Middle frontal gyrus (tissue), 1 donor: Measurements from ENCODE around the gene S100P.
"Not testable (repeated sequence)": the region's sequence is repeated elsewhere in the genome, so short reads cannot be mapped to it uniquely, and the experiment has no call there.

Source experiments
- DNase-seq: peaks from one replicate; pipeline ENCODE4 v3.0.0-alpha.2; 2015; ENCODE audit warnings: low spot score; ENCODE audit errors: extremely low spot score

S100P gene

DNA sequence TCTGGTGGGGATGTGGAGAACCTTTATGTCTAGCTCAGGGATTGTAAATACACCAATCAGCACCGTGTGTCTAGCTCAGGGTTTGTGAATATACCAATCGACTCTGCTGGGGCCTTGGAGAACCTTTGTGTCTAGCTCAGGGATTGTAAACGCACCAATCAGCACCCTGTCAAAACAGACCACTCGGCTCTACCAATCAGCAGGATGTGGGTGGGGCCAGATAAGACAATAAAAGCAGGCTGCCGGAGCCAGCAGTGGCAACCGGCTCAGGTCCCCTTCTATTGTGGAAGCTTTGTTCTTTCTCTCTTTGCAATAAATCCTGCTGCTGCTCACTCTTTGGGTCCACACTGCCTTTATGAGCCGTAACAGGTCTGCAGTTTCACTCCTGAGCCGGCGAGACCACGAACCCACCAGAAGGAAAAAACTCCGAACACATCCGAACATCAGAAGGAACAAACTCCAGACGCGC lies 20.5 kb upstream of the S100P start:
- DNase-seq = not testable (repeated sequence)

DNA sequence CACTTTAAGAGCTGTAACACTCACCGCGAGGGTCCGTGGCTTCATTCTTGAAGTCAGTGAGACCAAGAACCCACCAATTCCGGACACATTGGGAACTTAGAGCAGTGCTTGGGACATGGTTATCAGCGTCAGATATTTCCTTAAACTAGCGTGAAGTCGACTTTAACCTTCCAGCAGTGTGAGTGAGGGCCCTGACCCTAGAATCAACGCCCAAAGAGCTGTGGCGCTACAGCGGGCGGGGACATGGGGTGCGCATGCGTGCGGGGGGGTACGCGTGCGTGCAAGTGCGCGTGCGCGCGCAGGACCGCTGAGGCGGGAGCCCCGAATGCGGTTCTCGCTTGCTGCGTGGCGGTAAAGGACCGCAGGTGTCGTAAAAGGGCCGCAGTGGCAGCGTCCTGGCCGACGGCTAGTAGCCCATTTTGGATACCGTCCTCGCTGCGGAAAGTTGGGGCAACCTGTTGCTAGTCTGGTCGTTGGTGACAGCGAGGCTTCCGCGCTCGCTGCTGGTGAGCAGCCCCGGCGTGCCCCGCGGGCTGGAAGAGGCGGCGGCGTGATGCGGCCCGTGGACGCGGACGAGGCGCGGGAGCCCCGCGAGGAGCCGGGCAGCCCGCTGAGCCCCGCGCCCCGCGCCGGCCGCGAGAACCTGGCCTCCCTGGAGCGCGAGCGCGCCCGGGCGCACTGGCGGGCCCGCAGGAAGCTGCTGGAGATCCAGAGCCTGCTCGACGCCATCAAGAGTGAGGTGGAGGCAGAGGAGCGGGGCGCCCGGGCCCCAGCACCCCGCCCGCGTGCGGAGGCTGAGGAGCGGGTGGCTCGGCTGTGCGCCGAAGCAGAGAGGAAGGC lies 19.8 kb upstream of the S100P start:
- peak; percentile 92 for DNase-seq

DNA sequence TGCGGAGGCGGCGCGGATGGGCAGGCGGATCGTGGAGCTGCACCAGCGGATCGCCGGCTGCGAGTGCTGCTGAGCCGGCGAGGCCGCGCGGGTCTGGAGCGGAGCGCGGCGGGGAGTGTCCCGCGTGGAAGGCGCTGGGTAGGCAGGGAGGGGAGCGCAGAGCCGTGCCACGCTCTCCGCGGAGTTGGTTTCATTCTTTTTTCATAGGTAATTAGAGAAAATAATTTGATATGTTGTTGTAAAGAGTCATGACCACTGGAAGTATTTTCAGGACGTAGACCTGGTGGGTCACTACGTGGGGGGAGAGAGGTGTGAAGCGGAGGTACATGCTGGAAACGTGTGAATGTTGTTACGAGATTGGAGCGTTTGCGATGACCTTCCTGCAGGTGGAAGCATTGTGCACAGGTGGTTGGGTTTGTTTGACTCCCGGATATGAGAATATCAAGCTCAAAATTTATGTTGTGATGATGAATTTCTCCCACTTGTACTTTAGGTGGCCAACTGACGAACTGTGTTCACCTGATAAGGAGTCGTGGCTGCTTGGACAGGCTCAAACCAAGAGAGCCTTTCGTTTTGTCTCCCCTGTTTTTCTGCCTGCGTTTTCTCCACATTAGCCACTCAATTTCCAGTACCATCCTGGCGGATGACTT lies 19.1 kb upstream of the S100P start:
- no peak for DNase-seq

DNA sequence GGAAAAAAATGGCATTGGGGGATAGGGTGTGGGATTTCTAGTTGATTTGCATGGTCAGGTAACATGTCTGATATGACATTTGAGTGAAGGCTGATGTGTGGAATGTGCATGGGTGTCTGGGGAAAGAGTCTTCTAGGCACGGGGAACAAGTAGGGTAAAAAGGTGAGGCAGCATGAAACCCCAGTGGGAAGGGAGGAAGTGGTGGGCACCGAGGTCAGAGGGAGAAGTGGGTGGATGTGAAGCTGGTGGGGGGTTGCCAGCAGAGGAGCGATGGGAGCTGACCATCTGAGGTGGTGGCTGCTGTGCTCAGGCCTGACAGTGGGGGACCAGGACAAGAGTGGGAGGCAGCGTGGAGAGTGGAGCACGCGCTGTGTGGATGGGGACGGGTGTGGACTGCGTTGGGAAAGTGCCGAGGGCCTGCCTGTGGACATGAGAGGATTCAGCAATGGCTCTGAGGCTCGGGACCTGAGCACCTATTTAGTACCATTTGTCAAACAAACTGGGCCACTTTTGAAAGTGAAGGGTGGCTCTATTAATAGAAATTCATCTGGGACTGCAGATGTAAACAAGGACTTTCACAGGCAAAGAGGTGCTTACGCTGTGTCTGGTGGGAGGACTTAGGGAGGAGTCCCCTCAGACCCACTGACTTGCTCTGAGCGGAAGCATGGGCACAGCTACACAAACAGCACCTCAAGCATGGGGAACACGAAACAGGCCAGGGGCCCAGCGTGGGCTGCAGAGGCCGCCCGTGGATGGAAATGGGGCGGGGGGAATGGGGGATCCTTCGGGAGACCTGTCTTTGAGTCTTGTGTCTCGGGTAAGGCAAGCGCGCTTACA lies 16.7 kb upstream of the S100P start:
- DNase-seq = no peak

DNA sequence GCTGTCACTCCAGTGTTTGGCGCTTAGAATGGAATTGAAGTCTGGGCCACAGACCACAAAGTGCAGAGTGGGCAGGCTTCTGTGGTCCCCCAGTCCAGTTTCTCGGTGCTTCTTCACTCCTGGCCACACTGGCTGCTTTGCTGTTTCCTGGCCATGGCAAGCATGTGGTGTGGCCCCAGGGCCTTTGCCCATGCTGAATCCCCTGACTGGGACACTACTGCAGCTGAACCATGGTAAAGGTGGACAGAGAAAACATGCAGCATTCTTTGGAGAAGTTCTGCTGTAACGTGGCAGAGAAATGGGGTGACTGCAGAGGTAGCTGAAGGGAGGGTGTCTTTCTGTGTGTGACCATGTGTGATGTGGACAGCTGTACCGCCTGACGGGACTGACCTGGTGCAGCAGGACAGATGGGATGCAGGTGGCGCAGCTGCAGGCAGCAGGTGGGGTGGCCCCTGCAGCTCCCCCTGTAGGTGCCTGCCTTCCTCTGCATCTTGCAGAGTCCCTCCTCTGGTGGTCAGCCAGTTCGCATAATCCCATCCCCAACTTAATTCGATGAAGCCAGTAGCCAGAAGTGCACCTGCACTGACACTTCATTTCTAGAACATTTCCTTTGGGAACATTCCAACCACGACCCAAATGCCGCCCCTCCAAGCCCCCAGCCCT lies 13.2 kb upstream of the S100P start:
- DNase-seq = no peak

DNA sequence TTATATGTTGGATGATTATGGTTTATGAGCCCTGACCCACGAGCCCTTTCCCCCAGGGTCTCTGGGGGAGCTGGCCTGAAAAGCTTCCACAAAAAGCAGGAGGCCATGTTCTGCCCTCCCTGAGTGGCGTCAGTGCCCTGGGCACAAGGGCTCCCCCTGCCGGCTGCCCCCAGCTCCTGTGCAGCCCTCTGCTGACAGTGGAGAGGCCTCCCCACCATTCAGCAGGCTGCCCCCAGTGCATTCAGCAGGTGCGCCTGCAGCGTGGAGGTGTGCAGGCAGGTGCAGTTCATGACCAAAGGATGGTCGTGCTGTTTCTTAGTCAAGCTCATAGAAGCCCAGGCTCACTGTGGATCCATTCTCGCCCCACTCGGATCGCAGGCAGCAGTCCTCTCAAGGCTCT lies 12.5 kb upstream of the S100P start:
- DNase-seq = no peak

DNA sequence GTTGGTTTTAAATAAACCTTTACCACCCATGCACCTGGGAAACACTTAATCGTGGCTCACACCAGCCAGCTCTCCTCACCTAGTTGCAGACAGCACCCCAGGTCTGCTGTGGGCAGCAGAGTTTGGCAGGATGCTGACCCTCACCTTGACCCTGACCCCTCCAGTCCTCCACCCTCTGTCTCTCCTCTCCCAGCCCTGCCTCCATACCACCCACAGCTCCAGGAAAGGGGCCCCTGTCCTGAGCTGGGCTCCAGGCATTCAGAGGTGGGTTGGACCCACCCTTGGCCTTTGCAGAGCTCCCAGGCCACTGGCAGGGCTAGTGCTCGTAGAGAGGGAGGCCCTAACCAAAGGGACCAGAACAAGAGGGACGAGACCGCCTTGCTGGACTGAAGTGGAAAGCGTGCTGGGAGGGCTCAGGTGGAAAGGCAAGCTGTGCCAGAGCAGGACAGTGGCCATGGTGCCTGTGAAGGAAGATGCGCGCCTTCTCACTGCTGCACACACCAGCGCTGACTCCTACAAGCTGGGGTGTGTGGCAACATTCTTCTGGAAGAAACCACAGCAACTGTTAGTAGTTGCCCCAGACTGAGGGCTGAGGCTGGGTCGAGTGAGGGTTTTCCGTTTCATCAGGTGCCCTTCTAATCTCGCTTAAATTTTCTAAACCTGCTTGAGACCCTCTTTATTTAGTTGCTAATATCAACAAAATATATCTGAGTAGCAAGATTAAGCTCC lies 10.7 kb upstream of the S100P start:
- DNase-seq = no peak

DNA sequence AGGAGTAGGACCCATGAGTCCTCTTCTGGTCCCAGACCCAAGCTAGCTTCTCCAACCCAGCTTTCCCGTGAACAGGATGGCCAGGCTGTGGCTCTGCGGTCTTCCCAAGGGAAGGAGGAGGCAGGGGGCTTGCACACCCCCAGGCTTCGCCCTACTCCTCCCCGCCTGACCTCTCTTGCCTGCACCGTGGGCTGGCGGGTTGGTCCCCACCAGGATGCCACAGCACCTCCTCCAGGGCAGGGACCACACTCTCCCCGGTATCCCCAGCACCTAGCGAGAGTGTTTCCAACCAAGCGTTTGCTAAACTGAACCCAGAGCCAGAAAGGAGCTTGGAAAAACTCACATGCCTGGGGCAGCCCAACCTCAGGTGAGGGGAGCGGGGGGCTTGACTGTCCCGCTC lies 9.0 kb upstream of the S100P start:
- DNase-seq = no peak

DNA sequence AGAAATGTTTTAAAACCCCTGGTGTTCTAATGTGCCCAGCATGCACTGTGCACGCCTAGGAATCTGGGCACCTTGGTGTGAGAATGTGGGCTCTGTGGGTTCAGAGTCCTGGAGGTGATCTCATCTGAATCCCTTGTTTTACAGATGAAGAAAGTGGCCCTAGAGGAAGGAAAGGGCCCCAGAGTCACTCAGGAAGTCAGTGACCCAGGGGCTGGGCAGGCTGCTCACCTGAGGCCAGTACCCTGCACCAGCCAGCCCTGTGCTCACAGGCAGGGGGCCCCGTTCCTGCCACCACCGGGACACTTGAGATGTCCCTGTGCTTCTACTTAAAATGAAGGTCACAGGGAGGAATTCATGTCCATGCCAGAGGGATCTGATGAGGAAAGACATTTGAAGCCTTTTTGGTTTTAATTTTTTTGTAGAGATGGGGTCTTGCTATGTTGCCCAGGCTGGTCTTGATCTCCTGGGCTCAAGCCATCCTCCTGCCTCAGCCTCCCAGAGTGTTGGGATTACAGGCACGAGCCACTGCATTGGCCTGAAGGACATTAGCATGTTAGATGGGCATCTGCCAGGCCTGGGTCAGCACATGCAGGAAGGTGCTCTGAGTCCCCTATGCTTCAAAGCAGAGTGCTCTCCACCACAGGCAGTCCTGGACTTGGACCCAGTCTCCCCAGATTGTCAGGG lies 7.4 kb upstream of the S100P start:
- no peak for DNase-seq

DNA sequence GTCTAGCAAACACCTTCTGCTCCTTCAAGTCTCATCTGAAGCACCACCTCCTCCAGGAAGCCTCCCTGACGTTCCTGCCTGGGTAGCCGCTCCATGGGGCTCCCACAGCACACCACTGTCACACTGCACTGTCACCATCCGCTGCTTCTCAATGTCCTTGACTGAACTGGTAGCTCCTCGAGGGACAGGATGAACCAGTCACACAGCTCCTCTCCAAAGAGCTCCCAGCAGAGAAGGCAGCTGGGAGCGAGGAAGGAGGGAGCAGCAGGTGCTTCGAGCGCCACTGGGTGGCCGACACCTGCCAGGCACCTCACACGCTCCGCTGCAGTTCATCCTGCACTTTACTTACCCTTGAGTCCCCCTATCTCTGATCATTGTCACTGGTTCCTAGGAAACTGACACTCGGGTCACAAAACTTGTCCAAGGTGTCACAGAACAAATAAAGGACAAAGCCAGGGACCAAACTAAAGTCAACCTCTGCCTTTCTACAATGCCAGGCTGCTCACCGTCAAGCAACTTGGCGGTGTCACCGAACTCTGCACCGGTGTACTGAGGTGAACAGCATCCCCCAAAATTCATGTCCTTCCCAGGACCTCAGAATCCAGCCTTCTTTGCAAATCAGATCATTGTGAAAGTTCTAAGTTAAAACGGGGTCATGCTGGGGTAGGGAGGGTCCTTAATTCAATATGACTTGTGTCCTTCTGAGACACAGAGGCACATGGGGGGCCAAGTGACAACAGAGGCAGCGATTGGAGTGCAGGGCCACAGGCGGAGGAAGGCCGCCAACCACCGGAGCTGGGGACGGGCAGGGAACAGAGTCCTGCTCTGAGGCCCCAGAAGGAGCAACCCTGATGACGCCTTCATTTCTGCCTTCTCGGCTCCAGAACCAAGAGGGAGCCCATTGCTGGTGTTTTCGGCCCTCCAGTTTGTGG lies 5.5 kb upstream of the S100P start:
- DNase-seq = no peak

DNA sequence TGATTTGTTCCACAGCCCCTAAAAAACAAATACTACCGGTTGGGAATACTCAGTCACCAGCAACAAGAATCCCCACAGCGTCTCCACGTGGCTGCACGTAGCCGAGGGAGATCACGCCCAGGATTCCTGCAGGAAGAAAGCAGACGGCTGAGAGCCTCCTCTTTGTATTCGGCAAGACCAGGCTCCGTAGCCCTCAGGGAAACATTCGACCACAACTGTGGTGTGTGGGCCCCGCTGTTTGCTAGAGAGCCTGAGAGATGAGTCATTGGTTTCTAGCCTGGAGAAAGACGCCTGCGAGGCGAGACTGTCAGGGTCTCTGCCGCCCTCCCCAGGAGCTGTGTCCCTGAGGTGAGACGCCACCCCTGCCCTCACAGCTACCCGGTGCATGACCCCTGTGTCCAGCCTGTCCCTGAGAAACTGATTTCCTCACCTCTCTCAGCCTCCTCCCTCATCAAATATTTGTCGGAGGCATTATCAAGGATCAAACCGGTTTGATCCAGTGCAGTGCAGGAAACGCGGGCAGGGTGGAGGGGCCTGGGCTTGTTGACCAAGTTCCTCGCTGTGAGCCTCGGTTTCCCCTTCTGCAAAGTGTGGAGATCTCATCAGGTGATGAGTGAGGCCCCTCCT lies 4.7 kb upstream of the S100P start:
- DNase-seq = no peak

DNA sequence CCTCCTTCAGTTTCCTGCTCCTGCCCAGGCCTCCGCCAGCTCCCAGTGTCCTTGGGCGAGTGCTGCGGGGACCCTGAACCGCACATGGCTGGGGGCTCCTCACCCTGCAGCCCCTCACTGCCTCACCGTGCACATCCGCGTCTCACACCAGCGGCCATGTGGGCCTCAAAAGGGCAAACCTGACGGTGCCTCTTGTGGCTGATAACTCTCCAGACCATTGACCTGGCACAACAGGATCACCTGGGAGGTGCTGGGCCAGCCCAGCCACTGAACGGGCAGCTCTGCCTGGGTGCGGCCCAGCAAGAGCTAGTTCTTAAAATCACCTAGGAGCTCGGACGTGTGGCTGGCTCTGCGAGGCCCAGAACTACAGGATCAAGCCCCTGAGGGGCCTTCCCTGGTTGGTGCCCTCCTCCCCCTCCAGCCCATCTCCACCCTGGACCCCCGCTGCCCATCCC lies 4.1 kb upstream of the S100P start:
- no peak for DNase-seq

DNA sequence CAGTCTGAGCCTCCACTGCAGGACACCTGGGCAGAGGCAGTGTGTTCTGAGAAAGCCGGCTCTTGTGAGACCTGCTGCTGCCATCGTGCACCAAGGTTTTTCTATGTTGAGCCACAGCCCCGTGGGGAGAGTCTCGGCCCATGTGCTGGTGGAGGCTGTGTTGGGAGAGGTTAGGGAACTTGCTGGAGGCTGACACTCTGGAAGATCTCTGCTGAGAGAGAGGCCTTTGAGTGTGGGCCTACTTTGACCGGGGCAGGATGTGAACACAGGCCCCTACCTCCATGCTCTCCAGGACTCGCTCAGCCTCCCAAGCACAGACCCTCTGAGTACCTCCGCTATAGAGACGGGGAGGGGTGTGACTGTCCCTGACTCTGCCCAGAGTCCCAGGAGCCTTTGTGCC lies 1.3 kb upstream of the S100P start:
- DNase-seq = no peak

DNA sequence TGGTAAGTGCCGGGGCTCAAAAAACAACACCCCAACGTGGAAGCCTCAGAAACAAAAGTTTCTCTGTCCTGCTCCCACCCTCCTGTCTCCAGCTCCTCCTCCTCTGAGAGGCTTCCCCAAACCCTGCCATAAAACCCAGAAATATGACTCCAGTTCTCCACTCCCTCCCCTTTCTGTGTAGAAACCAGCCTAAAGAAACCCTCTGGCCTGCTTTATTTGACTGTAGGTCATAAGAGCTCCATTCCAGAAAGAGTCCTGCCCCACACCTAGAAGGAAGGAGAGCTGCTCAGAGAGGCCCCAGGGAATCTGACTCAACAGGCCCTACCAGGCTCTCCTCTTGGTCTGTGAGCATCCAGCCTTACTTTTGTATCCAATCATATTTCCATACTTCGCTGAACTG lies 872 bp upstream of the S100P start:
- no peak for DNase-seq

DNA sequence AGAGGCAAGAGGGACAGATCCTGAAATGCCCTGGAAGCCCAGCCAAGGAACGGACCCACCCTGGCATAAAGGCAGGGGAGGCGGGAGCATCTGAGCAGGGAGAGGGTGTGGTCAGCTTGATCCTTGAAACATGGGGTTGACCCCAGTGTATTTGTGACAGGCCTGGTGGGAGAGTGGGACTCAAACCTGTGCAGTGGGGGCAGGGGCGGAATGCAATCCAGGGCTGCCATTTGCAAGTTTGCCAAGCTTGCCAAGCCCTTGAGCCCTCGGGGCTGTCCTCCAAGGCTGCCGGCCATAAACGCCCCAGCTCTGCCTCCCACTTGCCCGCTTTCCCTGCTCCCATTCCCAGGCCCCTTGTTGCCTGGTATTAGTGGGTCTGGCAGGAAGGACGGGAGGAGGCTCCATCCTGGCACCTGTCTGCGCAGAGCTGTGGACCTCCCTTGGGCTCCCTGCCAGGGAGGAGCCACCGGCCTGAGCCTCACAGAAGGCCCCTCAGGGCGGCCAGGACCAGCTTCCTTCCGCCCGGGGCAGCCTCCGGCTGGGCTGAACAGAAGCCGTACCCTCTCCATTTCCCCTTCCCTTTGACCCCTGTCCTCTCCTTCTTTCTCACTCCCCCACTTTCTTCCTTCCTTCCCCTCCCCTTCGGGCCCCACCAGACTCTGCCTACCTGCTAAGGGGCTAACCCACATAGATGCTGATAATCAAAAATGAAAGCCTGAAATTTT lies 661 bp downstream of the S100P start:
- DNase-seq = no peak

DNA sequence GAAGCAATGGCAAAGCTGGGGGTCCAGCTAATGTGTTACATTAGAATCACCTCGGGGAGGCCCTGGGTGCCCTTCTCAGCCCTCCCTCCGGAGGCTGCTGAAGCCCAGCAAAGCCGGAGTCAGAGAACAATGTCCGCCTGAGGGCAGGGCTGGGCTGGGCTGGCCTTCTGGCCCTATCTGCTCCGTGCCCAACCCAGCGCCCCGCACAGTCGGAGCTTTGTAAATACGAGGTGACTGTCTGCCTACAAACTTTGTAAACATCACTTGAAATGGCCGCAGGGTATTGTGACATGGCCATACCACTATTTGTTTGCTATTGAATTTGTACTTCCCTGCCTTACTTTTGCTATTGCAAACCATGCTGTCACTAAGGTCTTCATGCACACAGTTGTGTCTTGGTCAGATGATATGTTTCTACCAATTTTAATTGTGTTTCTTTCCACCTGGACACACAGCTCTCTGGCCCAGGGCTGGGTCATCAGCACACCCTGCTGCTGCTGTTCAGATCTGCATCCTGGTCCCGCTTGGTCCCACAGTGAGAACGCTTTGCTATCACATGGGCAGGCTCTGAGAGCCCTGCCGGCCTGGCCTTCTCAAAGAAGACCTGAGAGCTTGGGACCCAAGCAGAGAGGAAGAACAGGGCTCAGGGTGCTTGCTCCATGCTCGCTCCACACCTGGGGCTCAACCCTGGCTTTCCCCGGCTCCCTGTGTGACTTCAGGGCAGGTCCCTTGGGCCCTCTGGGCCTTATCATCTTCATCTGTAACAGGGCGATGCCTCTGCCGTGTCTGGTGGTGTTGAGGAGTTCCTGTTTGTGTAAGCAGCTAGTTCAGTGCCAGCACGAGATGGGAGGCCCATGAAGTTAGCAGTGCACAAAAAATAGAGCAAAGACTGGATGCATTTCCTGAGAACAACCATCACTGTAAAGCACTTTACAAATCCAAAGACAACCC lies 2.3 kb downstream of the S100P start:
- no peak for DNase-seq

DNA sequence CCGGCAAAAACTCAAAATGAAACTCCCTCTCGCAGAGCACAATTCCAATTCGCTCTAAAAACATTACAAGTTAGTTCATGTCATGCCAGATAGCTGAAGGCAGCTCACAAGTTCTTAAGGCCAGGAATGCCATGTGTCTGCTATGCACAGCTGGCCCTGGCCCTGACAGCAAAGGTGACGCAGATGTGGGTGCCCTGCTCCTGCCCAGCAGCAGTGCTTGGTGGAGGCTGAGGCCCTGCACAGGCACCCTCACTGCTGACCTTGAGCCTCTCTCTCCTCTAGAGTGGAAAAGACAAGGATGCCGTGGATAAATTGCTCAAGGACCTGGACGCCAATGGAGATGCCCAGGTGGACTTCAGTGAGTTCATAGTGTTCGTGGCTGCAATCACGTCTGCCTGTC lies 2.9 kb downstream of the S100P start:
- no peak for DNase-seq
